ENCODE results near the gene C1QTNF12.
A peak's percentile ranks its signal among the peaks of the same experiment; 100 is the strongest.
"Not testable (repeated sequence)": the region's sequence is repeated elsewhere in the genome, so short reads cannot be mapped to it uniquely, and the experiment has no call there.

The C1QTNF12 gene

GRCh38 chr1:1255078-1255477 lies 8.6 kb upstream of the C1QTNF12 start:
- Mint-ChIP-seq H3K9me3 (no peaks in the 10 kb centered on the region), H3K4me3 (no peak overlapping the region), H3K27ac (no peak overlapping the region), H3K4me1 (peaks cover 32% of the 10 kb centered on the region), H3K27me3 (no peaks in the 10 kb centered on the region)
- DNase-seq (no peak), ATAC-seq (no peak)

- no peak for ATAC-seq
- no peak overlapping the region for H3K27ac Mint-ChIP-seq
- no peak for DNase-seq
- no peaks in the 10 kb centered on the region for H3K9me3 Mint-ChIP-seq
- H3K4me3 Mint-ChIP-seq: no peak overlapping the region
- H3K27me3 Mint-ChIP-seq: no peaks in the 10 kb centered on the region
- peaks cover 32% of the 10 kb centered on the region for H3K4me1 Mint-ChIP-seq
These were observed 8.1 kb upstream of the C1QTNF12 start for GRCh38 chr1:1254667-1254998.

- ATAC-seq (no peak), DNase-seq (no peak)
- no peaks in the 10 kb centered on the region for H3K9me3 Mint-ChIP-seq
- H3K4me1 Mint-ChIP-seq: peaks cover 33% of the 10 kb centered on the region
- H3K27me3 Mint-ChIP-seq: no peaks in the 10 kb centered on the region
- H3K4me3 Mint-ChIP-seq: no peak overlapping the region
- H3K27ac Mint-ChIP-seq: peak overlapping the region in 1 of 2 donors; percentile 2
These were observed 7.6 kb upstream of the C1QTNF12 start for GRCh38 chr1:1253972-1254666.

- Mint-ChIP-seq H3K27me3 (no peaks in the 10 kb centered on the region), H3K4me1 (peaks cover 28% of the 10 kb centered on the region), H3K9me3 (no peaks in the 10 kb centered on the region), H3K27ac (peak overlapping the region in 1 of 2 donors; percentile 49), H3K4me3 (no peak overlapping the region)
- ATAC-seq: no peak
- no peak for DNase-seq
These were observed 6.8 kb upstream of the C1QTNF12 start for GRCh38 chr1:1253314-1253713.

GRCh38 chr1:1250786-1251284 lies 4.3 kb upstream of the C1QTNF12 start:
- Mint-ChIP-seq H3K27me3 (no peaks in the 10 kb centered on the region), H3K9me3 (no peaks in the 10 kb centered on the region), H3K27ac (peak overlapping the region; percentile 37 to 65), H3K4me3 (peak overlapping the region; percentile 23 to 72), H3K4me1 (peaks cover 35% of the 10 kb centered on the region)
- peak; percentile 70 to 87 for DNase-seq
- ATAC-seq: peak; percentile 94

GRCh38 chr1:1248009-1248913 lies 1.7 kb upstream of the C1QTNF12 start:
- not testable (repeated sequence) for DNase-seq, H3K9me3 Mint-ChIP-seq, H3K27me3 Mint-ChIP-seq, ATAC-seq, H3K4me3 Mint-ChIP-seq
- Mint-ChIP-seq H3K4me1 (peaks cover 35% of the 10 kb centered on the region), H3K27ac (peak overlapping the region in 1 of 2 donors; percentile 63)

GRCh38 chr1:1247341-1247913 lies 905 bp upstream of the C1QTNF12 start:
- DNase-seq (no peak), ATAC-seq (no peak)
- Mint-ChIP-seq H3K4me1 (peaks cover 28% of the 10 kb centered on the region), H3K9me3 (no peaks in the 10 kb centered on the region), H3K4me3 (no peak overlapping the region), H3K27ac (peak overlapping the region in 1 of 2 donors; percentile 34), H3K27me3 (no peaks in the 10 kb centered on the region)

- DNase-seq (no peak), ATAC-seq (no peak)
- no peaks in the 10 kb centered on the region for H3K9me3 Mint-ChIP-seq
- peak overlapping the region in 1 of 2 donors; percentile 21 for H3K4me3 Mint-ChIP-seq
- H3K27ac Mint-ChIP-seq: no peak overlapping the region
- H3K4me1 Mint-ChIP-seq: peaks cover 24% of the 10 kb centered on the region
- H3K27me3 Mint-ChIP-seq: no peaks in the 10 kb centered on the region
These were observed 525 bp downstream of the C1QTNF12 start for GRCh38 chr1:1245817-1246576.

- ATAC-seq: peak; percentile 1
- no peaks in the 10 kb centered on the region for H3K9me3 Mint-ChIP-seq
- peak overlapping the region in 1 of 2 donors; percentile 6 for H3K27ac Mint-ChIP-seq
- H3K4me1 Mint-ChIP-seq: peaks cover 17% of the 10 kb centered on the region
- H3K4me3 Mint-ChIP-seq: no peak overlapping the region
- no peak for DNase-seq
- no peaks in the 10 kb centered on the region for H3K27me3 Mint-ChIP-seq
These were observed 1.2 kb downstream of the C1QTNF12 start for GRCh38 chr1:1245178-1245816.

GRCh38 chr1:1244192-1244811 lies 2.2 kb downstream of the C1QTNF12 start:
- no peak overlapping the region for H3K4me3 Mint-ChIP-seq
- H3K27ac Mint-ChIP-seq: no peak overlapping the region
- ATAC-seq: no peak
- H3K4me1 Mint-ChIP-seq: peaks cover 8% of the 10 kb centered on the region
- no peaks in the 10 kb centered on the region for H3K27me3 Mint-ChIP-seq
- H3K9me3 Mint-ChIP-seq: no peaks in the 10 kb centered on the region
- no peak for DNase-seq

- Mint-ChIP-seq H3K27me3 (no peaks in the 10 kb centered on the region), H3K4me3 (no peak overlapping the region), H3K4me1 (peaks cover 8% of the 10 kb centered on the region), H3K27ac (no peak overlapping the region), H3K9me3 (no peaks in the 10 kb centered on the region)
- DNase-seq (no peak), ATAC-seq (no peak)
These were observed 2.7 kb downstream of the C1QTNF12 start for GRCh38 chr1:1243807-1244191.

GRCh38 chr1:1243266-1243660 lies 3.3 kb downstream of the C1QTNF12 start:
- H3K27me3 Mint-ChIP-seq: no peaks in the 10 kb centered on the region
- ATAC-seq (peak; percentile 6), DNase-seq (no peak)
- no peak overlapping the region for H3K4me3 Mint-ChIP-seq
- H3K9me3 Mint-ChIP-seq: no peaks in the 10 kb centered on the region
- no peak overlapping the region for H3K27ac Mint-ChIP-seq
- H3K4me1 Mint-ChIP-seq: peaks cover 8% of the 10 kb centered on the region

GRCh38 chr1:1242461-1243265 lies 3.9 kb downstream of the C1QTNF12 start:
- DNase-seq (no peak), ATAC-seq (no peak)
- Mint-ChIP-seq H3K27me3 (no peaks in the 10 kb centered on the region), H3K4me3 (no peak overlapping the region), H3K27ac (no peak overlapping the region), H3K4me1 (peaks cover 5% of the 10 kb centered on the region), H3K9me3 (no peaks in the 10 kb centered on the region)
